Breast epithelium (tissue), 4 donors: ENCODE data around the gene CENPT. TPM values are rescaled to one million over a fixed set of nuclear protein-coding genes. Genes with fewer than 3 reads are reported as not detected.

Experiments
- DNase-seq, 2 donors: peaks; one replicate each; pipeline ENCODE4 v3.0.0-alpha.2; 2019; ENCODE audit warnings: low spot score in 2 of 2
- H3K27ac ChIP-seq, 2 donors: fragments of 200-600 bp; sonication (generic) in 1 of 2; one replicate each; pipeline ENCODE4 v1.5.1; 2016 to 2019; ENCODE audit warnings: mild to moderate bottlenecking in 1 of 2
- H3K27me3 ChIP-seq, 2 donors: fragments of 200-600 bp; sonication (generic) in 1 of 2; one replicate each; pipeline versions ENCODE4 v1.5.1 to v1.6.0; 2017 to 2019; ENCODE audit warnings: control low read depth in 1 of 2, mild to moderate bottlenecking in 1 of 2
- H3K36me3 ChIP-seq: fragments of 200-600 bp; one replicate; pipeline ENCODE4 v1.5.1; 2019
- H3K4me1 ChIP-seq, 2 donors: fragments of 200-600 bp; sonication (generic); one replicate each; pipeline ENCODE4 v1.5.1; 2016 to 2019; ENCODE audit warnings: control low read depth in 1 of 2
- H3K4me3 ChIP-seq, 3 donors: fragments of 200-600 bp; sonication (generic); 1 replicate in 2 of 3; 2 replicates in 1 of 3; pipeline ENCODE4 v1.5.1; 2016 to 2019; ENCODE audit warnings: mild to moderate bottlenecking in 3 of 3, moderate library complexity in 2 of 3
- H3K9me3 ChIP-seq, 2 donors: fragments of 200-600 bp; sonication (generic) in 1 of 2; one replicate each; pipeline ENCODE4 v1.5.1; 2016 to 2019; ENCODE audit warnings: control low read depth in 1 of 2
- POLR2A ChIP-seq: fragments of 450-650 bp; IDR thresholded peaks from one replicate; pipeline ENCODE4 v1.6.1; 2016; ENCODE audit warnings: antibody characterized with exemption, mild to moderate bottlenecking, moderate library complexity
- POLR2AphosphoS5 ChIP-seq, 3 donors: sonication (generic); formaldehyde crosslinking; IDR thresholded peaks; one replicate each; pipeline ENCODE4 v1.6.1; 2017; ENCODE audit warnings: antibody characterized with exemption in 3 of 3
- intact Hi-C: fragments of 100-400 bp; cut with DNase I; formaldehyde crosslinking; loops from one replicate; pipeline ENCODE4 v1.15.1; 2023; ENCODE audit warnings: low total_unique reads
- total RNA-seq, 3 donors: library from RNA; depleted of rRNA; stranded (reverse); fragments of >200 nt; gene quantifications; one replicate each; pipeline ENCODE4 v1.1.0, GENCODE V29; 2016
- TF ChIP-seq, protein P1 (sequence below), 3 donors: fragments of 450-650 bp; IDR thresholded peaks; one replicate each; pipeline ENCODE4 v1.5.1; 2016 to 2017; ENCODE audit warnings: antibody characterized with exemption in 3 of 3, mild to moderate bottlenecking in 3 of 3, moderate library complexity in 3 of 3

Gene CENPT
- total RNA-seq, 3 donors from 2014 or later, result 35.0 to 52.0 (median 51.5) TPM

GRCh38 chr16:67800338-67800926 is 47.1 kb downstream of the CENPT start:
- no peak for TF ChIP-seq POLR2AphosphoS5 (IDR thresholded peaks at IDR 0.05)
- TF ChIP-seq, protein P1, sequence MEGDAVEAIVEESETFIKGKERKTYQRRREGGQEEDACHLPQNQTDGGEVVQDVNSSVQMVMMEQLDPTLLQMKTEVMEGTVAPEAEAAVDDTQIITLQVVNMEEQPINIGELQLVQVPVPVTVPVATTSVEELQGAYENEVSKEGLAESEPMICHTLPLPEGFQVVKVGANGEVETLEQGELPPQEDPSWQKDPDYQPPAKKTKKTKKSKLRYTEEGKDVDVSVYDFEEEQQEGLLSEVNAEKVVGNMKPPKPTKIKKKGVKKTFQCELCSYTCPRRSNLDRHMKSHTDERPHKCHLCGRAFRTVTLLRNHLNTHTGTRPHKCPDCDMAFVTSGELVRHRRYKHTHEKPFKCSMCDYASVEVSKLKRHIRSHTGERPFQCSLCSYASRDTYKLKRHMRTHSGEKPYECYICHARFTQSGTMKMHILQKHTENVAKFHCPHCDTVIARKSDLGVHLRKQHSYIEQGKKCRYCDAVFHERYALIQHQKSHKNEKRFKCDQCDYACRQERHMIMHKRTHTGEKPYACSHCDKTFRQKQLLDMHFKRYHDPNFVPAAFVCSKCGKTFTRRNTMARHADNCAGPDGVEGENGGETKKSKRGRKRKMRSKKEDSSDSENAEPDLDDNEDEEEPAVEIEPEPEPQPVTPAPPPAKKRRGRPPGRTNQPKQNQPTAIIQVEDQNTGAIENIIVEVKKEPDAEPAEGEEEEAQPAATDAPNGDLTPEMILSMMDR (IDR thresholded peaks at IDR 0.05), result no peak
- TF ChIP-seq POLR2A, result no peak
- no peaks in the 10 kb centered on the region for H3K27me3 ChIP-seq
- intact Hi-C loops, result loop anchor here (10.0 kb wide), 1 partner anchor 136 kb away; the partner anchor contains the start of genes ACD, C16orf86, ENKD1 and PARD6A
- H3K4me3 ChIP-seq, result no peak overlapping the region
- no peaks in the 10 kb centered on the region for H3K9me3 ChIP-seq
- no peak for DNase-seq
- no peak overlapping the region for H3K27ac ChIP-seq
- H3K4me1 ChIP-seq, result peaks cover 0 to 4% of the 10 kb centered on the region in 2 donors
- H3K36me3 ChIP-seq, result no peaks in the 10 kb centered on the region

DNA sequence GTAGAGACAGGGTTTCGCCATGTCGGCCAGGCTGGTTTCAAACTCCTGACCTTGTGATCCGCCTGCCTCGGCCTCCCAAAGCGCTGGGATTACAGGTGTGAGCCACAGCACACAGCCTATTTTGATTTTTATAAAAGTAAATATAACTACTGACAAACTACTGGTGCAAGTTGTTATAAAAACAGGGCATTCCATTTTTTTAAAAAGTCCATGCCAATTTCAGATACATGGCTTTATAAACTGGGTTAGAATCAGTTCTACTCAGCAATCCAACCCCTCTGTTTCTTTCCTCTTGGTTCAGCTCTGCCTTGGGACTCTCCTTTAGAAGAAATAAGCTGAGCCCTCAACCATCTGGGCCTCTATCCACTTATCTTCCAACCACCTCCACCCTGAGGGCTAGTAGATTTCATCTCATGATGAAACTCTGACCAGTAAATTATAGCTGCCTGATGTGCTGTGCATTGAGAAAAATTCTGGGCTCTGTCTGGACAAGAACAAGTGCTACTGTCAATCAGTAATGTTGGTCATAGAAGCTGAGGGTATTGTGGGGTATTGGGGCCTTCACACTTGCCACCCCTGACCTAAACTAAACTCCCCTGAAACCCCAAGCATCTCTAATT is 51.3 kb downstream of the CENPT start:
- intact Hi-C loops, result no loop called here
- Histone ChIP-seq H3K9me3 (no peaks in the 10 kb centered on the region), H3K4me1 (no peaks in the 10 kb centered on the region), H3K27me3 (no peaks in the 10 kb centered on the region), H3K36me3 (no peaks in the 10 kb centered on the region), H3K4me3 (no peak overlapping the region), H3K27ac (no peak overlapping the region)
- no peak for TF ChIP-seq POLR2AphosphoS5 (IDR thresholded peaks at IDR 0.05)
- TF ChIP-seq POLR2A, result no peak
- TF ChIP-seq, protein P1 (IDR thresholded peaks at IDR 0.05), result no peak
- DNase-seq, result no peak

- Histone ChIP-seq H3K27ac (no peak overlapping the region), H3K36me3 (no peaks in the 10 kb centered on the region), H3K4me3 (no peak overlapping the region), H3K4me1 (no peaks in the 10 kb centered on the region), H3K9me3 (no peaks in the 10 kb centered on the region), H3K27me3 (no peaks in the 10 kb centered on the region)
- DNase-seq, result no peak
- TF ChIP-seq POLR2A, result no peak
- TF ChIP-seq POLR2AphosphoS5 (IDR thresholded peaks at IDR 0.05), result no peak
- TF ChIP-seq, protein P1 (IDR thresholded peaks at IDR 0.05), result no peak
- intact Hi-C loops, result no loop called here
Measured at GRCh38 chr16:67790071-67790470, 57.4 kb downstream of the CENPT start.

DNA sequence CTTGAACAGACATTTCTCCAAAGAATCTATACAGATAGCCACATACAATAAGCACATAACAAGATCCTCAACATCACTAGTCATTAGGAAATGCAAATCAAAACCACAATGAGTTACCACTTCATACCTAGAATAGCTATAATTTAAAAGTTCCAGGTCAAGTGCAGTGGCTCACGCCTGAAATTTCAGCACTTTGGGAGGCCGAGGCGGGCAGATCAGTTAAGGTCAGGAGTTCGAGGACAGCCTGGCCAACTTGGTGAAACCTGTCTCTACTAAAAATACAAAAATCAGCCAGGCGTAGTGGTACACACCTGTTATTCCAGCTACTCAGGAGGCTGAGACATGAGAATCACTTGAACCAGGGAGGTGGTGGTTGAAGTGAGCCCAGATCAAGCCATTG is 61.0 kb downstream of the CENPT start:
- intact Hi-C loops, result no loop called here

GRCh38 chr16:67783353-67783725 is 64.2 kb downstream of the CENPT start:
- no peak overlapping the region for H3K4me3 ChIP-seq
- H3K27me3 ChIP-seq, result no peaks in the 10 kb centered on the region
- no peak for TF ChIP-seq POLR2A
- TF ChIP-seq, protein P1 (IDR thresholded peaks at IDR 0.05), result no peak
- TF ChIP-seq POLR2AphosphoS5 (IDR thresholded peaks at IDR 0.05), result no peak
- no peaks in the 10 kb centered on the region for H3K9me3 ChIP-seq
- H3K4me1 ChIP-seq, result peaks cover 0 to 9% of the 10 kb centered on the region in 2 donors
- no peak overlapping the region for H3K27ac ChIP-seq
- intact Hi-C loops, result no loop called here
- no peaks in the 10 kb centered on the region for H3K36me3 ChIP-seq
- no peak for DNase-seq

More for the DNA sequence above, 61.0 kb downstream of the CENPT start:
- H3K36me3 ChIP-seq, result no peaks in the 10 kb centered on the region
- no peak overlapping the region for H3K4me3 ChIP-seq
- peaks cover 0 to 2% of the 10 kb centered on the region in 2 donors for H3K4me1 ChIP-seq
- no peak overlapping the region for H3K27ac ChIP-seq
- no peaks in the 10 kb centered on the region for H3K9me3 ChIP-seq
- no peak for DNase-seq
- TF ChIP-seq POLR2AphosphoS5 (IDR thresholded peaks at IDR 0.05) (no peak), POLR2A (no peak)
- TF ChIP-seq, protein P1 (IDR thresholded peaks at IDR 0.05), result no peak
- no peaks in the 10 kb centered on the region for H3K27me3 ChIP-seq
